HL-60 (cell line): ENCODE measurements around the gene SOX5.

ENCODE experiments used
- CTCF ChIP-seq: IDR thresholded peaks from one replicate; pipeline ENCODE4 v1.5.1; 2011; ENCODE audit warnings: low read length, control low read depth, inconsistent platforms; ENCODE audit not compliant: insufficient read depth
- POLR2AphosphoS5 ChIP-seq: IDR thresholded peaks from 2 replicates; pipeline ENCODE4 v1.6.1; 2012; ENCODE audit warnings: low read depth

- TF ChIP-seq CTCF (no peak), POLR2AphosphoS5 (no peak)
Observed at GRCh38 chr12:23634344-23634743, 315.1 kb downstream of the SOX5 start.
